Right forelimb (tissue), 1 donor: ENCODE measurements around the gene PTPRG.
A peak's percentile ranks its signal among the peaks of the same experiment; 100 is the strongest.
"Not testable (repeated sequence)": the region's sequence is repeated elsewhere in the genome, so short reads cannot be mapped to it uniquely, and the experiment has no call there.

Experiments used
- DNase-seq: peaks from one replicate; pipeline ENCODE4 v3.0.0-alpha.2; 2018

Gene PTPRG

DNA sequence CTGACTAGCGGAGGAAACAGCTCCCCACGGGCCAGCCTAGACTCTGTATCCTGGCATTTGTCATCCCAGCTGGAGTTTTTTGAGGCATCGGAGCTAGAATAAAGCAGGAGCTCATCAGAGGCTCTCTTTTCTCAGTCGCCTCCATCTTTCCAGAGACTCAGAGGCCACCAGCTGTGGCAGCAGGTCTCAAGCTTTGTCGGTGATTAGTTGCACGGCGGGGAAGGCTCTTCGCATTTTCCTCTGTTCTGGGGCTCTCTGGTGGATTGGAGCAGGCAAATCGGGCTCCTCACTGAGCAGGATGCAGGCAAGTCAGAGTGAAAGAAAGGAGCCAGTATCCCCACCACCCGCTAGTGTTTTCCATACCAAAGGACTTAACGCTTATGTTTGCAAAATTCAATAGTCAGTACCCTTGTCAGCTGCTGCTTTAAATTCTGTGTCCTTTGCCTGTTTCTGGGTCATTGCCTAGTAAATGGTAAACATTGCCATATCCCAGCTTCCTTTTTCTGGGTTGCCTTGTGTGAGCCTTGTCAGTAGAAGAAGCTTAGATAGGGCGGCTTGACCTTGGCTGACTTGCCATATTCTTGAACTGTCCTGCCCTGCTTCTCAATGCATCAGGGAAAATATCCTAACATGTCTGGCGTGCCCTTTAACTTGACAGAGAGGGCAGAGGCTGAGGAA, 127.1 kb downstream of the PTPRG start:
- no peak for DNase-seq

GRCh38 chr3:61690016-61690415, 128.6 kb downstream of the PTPRG start:
- no peak for DNase-seq

- DNase-seq: no peak
Observed at GRCh38 chr3:61691466-61691865, 130.1 kb downstream of the PTPRG start.

- no peak for DNase-seq
Observed at GRCh38 chr3:61697301-61697700, 135.9 kb downstream of the PTPRG start.

GRCh38 chr3:61698278-61699072, 137.1 kb downstream of the PTPRG start:
- DNase-seq: not testable (repeated sequence)

GRCh38 chr3:61699622-61700021, 138.3 kb downstream of the PTPRG start:
- no peak for DNase-seq

- no peak for DNase-seq
Observed at GRCh38 chr3:61701011-61701410, 139.6 kb downstream of the PTPRG start.

- DNase-seq: no peak
Observed at GRCh38 chr3:61702453-61702852, 141.1 kb downstream of the PTPRG start.

DNA sequence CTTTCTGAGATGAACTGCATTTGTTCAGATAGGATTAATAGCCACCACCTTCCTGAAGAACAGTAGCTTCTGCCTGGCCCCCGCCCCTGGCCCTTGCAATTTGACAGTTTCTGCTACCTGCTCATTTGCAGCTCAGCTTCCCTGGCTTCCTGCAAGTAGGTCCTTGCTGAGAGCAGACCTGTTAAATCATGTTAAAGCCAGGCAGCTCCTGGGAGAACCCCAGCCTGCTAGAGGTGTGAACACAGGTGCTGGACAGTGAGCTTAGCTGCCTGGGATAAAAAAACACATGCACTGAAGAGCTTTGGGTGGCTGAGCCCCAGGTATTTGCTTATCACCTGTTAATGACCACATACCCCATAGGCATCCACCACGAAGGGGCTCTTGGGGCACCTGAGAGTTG, 143.4 kb downstream of the PTPRG start:
- no peak for DNase-seq

GRCh38 chr3:61707492-61707891, 146.1 kb downstream of the PTPRG start:
- no peak for DNase-seq

GRCh38 chr3:61710920-61711319, 149.5 kb downstream of the PTPRG start:
- not testable (repeated sequence) for DNase-seq

- DNase-seq: no peak
Observed at GRCh38 chr3:61714225-61714624, 152.9 kb downstream of the PTPRG start.

GRCh38 chr3:61715886-61716527, 154.6 kb downstream of the PTPRG start:
- DNase-seq: no peak

DNA sequence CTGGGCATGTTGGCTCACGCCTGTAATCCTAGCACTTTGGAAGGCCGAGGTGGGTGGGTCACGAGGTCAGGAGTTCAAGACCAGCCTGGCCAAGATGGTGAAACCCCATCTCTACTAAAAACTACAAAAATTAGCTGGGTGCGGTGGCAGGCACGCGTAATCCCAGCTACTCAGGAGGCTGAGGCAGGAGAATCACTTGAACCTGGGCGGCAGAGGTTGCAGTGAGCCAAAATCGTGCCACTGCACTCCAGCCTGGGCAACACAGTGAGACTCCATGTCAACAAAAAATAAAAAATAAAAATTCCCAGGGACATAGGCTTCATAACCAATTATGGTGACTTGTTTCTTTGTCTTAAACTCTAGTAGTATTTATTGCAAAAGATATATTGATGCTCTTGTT, 155.3 kb downstream of the PTPRG start:
- not testable (repeated sequence) for DNase-seq

DNA sequence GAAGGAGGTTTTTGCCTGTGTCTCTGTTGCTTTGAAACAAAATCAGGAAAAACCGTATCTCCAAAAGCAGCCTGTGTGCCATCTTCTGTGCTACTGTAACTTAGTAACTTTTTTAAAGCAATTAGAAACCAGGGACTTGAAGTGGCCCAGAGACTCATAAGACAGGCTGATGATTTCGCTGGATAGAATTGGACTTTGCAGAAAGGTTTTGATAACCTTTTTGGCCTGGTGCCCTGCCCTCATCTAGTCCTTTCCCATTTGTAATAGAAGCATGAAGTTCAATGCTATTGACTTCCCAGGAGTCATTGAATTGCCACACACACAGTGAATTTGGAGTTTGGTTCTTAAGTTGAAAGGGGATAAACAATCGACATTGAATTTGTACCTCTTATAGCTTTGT, 157.2 kb downstream of the PTPRG start:
- no peak for DNase-seq

DNA sequence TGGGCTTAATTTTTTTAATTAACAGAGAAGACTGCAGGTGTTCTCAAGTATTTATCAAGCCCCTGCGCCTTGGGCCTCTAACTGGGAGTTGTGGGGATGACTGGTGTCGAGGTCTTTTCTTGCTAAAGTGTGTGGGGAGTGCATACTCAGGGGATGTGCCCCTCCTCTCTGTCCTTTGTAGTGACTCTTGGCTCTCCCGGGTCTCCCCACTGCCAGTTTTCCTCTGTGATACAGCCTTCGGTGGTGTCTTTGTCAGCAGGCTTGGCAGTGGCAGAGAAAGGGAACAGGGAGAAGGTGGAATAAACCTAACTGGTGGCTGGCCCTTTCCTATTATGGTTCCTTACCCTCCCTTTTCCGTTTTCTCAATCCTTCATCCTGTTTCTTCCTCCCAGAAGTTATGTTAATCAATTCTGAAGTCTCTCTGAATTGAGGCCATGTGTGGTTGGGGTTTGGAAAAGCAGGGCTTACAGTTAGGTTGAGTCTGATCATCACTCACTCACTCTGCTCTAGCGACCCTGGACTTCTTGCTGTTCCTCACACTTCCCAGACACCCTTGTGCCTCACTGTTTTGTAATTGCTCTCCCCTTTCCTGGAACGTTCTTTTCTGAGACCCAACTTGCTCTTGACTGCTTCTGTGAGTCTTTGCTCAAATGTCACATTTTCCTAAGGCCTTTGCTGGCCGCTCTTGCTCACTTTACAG, 158.1 kb downstream of the PTPRG start:
- no peak for DNase-seq

DNA sequence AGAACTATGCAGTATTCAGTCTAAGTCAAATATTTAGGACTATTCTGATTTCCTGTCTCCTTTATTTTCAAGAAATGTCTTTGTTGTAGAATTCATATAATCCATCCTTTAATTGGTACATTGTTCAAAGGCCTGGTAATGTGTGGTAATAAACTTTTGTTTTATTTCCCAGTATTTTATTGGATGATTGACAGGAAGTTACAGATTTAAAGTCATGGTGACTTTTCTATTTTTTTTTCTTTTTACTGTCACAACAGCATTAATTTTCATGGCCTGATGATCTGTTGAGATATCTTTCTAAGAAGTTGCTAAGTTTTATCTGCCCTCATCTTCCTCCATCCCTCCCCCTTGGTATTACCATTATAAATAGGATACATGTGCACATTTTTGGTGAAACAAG, 161.7 kb downstream of the PTPRG start:
- no peak for DNase-seq

DNA sequence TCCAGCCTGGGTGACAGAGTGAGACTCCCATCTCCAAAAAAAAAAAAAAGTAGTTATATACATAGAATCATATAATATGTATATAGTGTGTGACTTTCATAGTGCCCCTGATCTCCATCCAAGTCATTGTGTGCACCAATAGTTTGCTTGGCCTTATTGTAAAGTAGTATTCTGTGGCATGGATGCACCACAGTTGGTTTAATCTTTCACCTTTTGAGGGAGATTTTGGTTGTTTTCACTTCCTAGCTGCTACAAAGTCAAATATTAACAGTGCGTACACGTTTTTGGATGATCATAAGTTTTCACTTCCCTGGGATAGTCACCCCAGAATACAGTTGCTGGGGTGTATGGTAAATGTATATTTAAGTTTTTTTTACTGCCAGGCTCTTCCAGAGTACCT, 162.8 kb downstream of the PTPRG start:
- DNase-seq: no peak

DNA sequence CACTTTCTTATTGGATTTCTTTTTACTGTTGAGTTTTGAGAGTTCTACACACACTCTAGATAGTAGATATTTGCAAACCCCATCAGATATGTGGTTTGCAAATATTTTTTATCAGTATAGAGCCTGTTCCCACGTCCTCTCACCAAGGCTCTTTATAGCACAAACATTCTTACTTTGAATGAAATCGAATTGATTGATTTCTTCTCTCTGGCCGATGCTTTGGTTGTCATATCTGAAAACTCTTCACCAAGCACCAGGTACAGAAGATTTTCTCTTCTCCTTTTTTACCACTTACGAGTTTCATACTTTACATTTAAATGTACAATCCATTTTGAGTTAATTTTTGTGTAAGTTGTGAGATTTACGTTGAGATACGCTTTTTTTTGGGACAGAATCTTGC, 163.4 kb downstream of the PTPRG start:
- no peak for DNase-seq

- DNase-seq: no peak
Observed at GRCh38 chr3:61725851-61726333, 164.5 kb downstream of the PTPRG start.

- no peak for DNase-seq
Observed at GRCh38 chr3:61727435-61727834, 166.1 kb downstream of the PTPRG start.

GRCh38 chr3:61729038-61729634, 167.8 kb downstream of the PTPRG start:
- no peak for DNase-seq

DNA sequence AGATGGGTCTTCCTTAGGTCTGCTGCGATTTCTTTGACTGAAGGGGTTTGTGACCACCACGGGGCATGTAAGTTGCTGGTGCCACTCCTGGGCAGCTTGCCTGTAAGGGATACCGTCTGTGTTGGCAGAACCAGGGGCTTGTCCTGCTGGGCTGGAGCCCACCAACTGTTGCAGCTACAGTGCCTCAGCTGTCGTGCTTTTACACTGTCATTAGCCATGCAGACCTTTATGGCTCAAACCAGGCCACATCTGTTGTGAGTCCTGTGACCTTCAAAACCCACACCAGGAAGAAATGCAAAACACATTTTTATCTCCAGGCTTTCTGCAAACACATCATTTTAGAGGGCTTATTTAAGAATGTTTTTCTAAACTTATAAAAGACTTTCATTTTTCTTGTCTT, 168.7 kb downstream of the PTPRG start:
- DNase-seq: peak; percentile 51
